HG02938 (cell line): ENCODE measurements around the gene IARS2.
"Not testable (repeated sequence)": the region's sequence is repeated elsewhere in the genome, so short reads cannot be mapped to it uniquely, and the experiment has no call there.

ENCODE experiments used
- ATAC-seq: cut with Tn5 transposase; IDR thresholded peaks from one replicate; pipeline ENCODE4 v1.9.1; 2021; ENCODE audit warnings: mild to moderate bottlenecking, moderate library complexity; ENCODE audit not compliant: unreplicated experiment

IARS2 gene

DNA sequence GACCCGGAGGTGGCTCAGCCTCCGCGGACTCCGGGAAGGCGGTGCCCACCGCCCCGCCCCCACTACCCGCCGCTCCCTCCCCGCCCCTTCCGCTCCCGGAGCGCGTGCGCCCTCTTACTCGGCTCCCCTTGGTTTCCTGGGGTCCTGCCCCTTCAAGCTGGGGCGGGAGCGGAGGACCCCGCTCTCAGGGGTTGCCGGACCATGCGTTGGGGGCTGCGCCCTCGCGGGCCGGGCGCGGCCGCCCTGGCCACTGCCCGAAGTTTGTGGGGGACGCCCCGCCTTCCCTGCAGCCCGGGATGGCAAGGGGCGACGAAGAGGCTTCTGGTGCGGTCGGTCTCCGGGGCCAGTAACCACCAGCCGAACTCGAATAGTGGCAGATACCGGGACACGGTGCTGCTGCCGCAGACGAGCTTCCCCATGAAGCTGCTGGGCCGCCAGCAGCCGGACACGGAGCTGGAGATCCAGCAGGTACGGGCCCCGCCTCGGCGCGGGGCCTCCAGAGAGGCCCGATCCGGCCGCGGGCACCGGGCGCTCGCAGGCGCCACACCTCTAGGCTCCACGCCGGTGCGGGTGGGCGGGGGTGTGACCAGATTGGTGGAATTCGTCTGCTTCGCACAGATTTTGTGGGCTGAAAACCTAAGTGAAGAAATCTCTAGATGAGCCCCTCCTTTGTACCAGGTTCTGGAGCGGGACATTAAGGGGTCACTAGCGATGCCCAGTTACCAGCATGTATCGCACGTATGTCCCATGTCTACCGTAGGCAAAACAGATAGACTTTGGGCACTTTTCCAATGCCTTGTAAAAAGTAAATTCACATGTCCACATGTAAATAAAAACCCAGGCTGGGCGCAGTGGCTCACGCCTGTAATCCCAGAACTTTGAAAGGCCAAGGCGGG is at the start of gene IARS2:
Gene IARS2, plus strand, starts transcription at position 117 of the 896 bp plus-strand sequence. Its CDS starts 85 bp downstream, at position 202.
- ATAC-seq = peak; percentile 45

DNA sequence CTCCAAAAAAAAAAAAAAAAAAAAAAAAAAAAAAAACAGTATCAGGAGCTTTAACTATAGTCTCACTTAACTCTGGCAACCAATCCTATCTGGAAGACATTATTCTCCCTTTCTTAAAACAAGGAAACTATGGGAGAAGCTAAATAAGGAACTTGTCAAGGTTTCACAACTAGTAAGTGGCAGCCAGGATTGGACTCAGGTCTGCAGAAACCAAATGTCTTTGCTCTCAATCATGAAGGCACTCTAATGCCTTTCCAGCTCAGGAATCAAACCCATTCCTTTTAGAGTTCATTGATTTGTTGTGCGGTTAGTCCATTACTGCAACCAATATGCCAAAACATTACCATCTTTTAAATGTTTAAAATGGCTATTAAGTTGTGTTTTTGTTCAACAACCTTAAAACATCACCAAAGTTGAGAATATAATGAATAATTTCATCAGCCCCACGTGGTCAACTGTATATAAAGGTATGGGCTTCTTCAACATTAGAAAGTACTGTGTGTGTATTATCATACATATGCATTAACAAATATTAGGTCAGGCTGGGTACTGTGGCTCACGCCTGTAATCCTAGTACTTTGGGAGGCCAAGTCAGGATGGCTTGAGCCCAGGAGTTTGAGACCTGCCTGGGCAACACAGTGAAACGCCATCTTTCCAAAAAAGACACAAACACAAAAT is 49.1 kb upstream of the IARS2 start:
- ATAC-seq = no peak

DNA sequence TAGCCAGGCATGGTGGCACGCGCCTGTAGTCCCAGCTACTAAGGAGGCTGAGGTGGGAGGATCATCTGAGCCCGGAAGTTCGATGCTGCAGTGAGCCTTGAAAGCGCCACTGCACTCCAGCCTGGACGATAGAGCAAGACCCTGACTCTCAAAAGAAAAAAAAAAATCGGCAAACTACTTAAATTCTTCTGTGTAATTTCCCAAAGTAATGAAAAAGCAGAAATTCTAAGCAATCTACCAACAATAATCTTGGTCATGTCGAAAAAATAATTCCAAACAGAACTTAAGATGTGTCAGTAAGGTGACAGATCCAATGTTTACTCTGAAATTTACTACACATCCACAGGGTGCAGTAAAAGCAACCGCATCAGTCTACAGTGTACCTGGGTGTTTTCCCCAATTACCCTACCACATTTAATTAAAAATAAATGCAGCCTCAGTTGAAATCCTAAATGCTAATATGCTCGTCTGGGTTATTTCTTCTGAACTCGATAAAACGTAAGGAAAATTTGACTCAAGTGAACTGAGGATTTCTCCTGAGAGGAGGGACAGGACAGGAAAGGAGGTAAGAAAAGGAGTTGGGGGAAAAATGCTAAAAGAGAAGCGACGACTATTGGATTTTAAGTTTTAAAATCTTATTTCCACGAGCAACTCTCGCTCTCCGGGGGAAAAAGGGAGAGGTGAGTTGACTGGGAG is 48.4 kb upstream of the IARS2 start:
- ATAC-seq = no peak

DNA sequence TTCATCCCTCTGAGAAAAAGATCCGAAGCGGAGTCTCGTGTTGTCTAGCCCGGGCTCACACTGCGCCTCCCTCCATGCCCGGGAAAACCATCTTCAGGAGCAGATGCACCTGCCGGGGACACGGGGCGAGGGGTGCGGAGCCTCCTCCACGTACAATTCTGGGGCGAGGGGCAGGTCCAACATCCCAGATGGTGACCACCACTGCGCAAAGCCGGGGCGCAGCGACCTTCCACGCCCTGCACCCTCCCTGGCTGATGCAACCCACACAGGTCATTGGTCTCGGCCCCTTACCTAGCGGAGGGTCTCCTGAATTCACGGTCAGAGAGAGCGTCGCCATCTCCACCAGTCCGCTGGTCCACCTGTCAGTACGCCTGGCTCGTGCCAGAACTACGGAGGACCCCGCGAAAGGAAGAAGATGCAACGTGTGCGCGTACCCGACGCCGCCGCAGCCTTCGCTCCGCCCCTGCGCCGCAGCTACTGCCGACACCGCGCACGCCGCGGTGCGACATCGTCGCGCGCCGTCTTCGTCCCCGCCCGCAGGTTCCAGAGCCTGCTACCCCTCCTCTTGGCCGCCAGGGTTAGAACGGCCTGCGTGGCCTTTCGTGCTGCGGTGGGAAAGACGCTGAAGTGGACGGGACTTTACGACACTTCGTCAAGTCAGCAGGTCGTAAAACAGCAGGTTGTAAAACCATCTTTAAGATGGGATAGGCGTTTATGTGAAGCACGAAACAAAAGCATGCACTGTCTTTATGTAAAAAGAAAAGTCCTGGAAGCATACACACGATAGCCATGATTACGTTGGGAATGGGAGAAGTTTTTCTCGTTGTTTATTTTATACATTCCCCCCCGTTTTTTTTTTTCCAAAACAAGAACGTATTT is 47.6 kb upstream of the IARS2 start, which contains the start of gene EPRS1:
Gene EPRS1, minus strand, starts transcription at position 454 of the 879 bp plus-strand sequence. Its CDS starts 117 bp downstream, at position 337.
- ATAC-seq = peak; percentile 98

DNA sequence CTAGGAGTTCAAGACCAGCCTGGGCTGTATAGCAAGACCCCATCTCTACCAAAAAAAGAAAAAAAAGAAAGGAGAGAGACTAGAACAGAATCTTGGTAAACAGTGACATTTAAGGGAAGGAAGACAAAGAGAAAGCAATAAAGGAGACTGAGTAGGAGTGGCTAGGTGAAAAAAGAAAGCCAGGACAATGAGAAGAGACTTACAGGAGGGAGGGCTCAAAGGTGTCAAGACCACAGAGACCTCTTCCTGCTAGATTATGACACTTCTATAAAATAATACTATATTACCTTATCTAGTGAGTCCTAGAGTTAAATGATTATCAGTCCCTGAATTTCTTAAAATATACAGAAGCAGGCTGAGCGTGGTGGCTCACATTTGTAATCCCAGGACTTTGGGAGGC is 37.6 kb upstream of the IARS2 start:
- ATAC-seq = no peak

DNA sequence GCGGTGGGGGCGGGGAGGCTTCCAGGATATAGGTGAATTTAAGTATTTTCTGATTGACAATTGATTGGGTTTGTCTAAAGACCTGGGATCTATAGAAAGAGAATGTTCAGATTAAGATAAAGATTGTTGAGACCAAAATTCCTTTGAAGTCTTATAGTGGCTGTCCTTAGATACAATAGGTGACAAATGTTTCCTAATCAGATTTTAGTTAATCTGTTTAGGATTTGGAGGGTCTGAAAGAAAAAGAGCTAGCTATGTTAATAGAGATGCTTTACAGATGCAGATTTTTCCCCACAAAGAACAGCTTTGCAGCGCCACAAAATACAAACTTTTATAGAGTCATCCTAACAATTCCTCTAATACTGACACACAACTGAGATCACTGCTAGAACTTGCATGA is 33.1 kb upstream of the IARS2 start:
- ATAC-seq = no peak

DNA sequence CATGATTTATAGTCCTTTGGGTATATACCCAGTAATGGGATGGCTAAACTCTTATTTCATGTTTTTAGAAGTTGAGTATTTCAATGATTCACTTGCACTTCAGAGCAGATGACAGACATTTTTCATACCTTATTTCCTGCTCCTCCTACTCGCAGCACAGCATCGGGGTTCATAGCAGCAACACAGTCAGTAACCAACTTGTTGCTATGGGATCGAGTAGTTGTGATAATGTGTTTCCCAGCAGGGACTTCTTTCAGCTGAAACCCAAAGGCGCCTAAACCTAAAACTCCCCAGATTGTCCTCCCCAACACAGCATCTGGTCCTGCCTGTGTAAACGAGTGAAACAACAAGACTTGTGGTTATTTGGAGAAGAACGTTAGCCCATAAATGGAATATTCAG is 31.3 kb upstream of the IARS2 start:
- no peak for ATAC-seq

DNA sequence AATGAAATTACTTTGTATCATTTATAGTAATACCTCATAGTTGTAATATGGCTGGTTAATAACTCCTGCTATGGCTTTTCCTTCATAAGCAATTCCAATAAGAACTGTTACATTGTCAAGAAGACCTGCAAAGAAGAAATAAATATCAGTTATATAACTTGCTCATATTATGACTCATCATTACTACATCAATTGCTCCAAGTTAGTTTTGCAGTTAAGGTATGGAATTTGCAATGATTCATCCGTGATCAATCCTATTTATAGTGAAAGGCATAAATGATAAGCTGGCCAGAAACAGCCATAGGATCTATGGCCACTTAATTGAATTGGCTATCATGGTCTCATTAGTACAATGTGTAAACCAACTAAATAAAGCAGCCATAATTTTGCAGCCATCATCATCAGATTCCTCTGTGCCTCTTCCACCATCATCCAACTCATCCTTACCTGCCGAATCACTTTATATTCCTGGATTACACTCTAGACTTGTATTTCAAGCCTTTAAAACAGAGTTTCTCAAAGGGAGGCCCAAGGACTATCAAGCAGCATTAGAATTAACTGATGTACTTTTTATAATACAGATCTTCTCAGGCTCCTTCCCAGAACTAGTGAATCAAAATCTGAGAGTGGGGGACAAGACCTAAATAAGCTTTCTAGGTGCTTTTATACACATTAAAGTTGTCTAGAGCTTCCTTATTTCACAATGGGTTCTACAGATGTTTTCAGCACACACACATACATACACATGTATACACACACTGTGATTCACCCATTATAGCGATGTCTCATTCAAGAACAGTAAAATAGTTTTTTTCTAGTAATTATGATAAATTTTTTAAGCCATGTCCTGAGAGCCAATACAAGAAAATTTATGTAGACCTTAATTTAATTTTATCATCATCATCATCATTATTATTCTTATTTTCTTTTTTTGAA is 26.4 kb upstream of the IARS2 start:
- no peak for ATAC-seq

DNA sequence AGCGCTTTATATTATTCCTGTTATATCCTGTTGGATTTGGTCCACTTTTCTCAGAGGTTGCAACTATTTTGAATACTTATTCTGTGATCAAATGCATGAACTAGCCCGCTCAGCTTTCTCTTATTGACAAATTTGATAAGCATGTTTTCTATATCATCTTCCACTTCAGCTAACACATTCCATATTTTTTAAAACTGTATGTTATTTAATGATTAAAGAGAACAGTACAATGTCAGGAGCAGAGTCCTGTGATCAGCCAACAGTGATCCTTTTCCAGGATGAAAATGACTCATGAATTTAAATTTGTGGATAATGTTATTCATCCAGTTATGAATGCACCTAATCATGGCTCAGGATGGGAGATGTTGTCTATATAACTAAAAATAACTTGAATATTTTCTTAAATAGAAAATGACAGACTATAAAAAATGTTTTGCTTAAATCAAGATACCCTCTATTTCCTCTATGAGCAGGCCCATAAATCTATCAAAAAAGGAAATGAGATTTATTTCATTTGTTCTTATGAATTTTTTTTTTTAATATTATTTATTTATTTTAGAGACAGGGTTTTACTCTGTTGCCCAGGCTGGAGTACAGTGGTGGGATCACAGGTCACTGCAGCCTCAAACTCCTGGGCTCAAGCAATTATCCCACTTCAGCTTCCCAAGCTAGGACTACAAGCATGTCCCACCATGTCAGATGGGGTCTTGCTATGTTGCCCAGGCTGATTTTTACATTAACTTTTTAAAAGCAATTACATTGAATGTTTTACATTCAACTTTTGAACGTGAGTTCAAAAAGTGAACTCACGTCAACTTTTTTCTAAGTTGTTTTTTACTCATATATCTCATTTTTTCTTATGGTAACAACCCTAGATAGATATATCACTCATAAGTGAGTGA is 16.8 kb upstream of the IARS2 start:
- ATAC-seq = no peak

DNA sequence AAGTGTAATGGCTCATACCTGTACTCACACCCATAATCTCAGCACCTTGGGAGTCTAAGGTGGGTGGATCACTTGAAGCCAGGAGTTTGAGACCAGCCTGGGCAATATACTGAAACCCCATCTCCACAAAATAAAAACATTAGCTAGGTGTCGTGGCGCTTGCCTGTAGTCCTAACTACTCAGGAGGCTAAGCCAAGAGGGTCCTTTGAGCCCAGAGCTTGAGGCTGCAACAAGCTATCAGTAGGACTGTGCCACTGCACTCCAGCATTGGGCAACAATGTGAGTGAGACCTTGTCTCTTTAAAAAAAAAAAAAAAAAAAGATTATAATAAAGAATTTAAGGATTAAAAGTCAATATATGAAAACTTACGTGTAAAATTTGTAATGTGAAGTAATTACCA is 16.0 kb upstream of the IARS2 start:
- no peak for ATAC-seq

DNA sequence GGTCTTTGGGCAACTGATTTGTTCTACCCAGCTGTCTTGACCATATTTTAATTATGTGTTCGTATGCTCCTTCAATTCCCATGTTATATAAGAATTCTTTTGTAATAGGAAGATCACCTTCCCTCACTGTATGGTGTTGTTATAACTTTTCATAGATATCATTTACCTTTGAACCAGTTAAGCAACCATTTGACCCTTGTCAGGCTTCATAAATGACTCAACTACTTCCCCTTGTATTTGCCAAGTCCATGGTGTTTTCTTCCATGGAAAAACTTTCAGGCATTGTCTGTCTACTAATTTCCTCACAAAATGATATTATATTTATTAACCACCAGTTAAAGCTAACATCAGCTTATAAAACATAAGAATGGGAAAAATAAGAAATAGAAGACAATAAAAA is 9.5 kb upstream of the IARS2 start:
- no peak for ATAC-seq

DNA sequence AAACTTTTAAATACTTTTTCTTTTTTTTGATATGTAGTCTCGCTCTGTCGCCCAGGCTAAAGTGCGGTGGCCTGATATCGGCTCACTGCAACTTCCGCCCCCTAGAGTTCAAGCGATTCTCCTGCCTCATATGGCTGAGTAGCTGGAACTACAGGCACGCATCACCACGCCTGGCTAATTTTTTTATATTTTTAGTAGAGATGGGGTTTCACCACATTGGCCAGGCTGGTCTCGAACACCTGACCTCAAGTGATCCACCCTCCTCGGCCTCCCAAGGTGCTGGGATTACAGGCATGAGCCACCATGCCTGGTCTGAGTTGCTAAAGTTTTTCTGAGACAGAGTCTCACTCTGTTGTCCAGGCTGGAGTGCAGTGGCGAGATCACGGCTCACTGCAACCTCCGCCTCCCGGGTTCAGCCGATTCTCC is 7.7 kb upstream of the IARS2 start:
- peak; percentile 49 for ATAC-seq

DNA sequence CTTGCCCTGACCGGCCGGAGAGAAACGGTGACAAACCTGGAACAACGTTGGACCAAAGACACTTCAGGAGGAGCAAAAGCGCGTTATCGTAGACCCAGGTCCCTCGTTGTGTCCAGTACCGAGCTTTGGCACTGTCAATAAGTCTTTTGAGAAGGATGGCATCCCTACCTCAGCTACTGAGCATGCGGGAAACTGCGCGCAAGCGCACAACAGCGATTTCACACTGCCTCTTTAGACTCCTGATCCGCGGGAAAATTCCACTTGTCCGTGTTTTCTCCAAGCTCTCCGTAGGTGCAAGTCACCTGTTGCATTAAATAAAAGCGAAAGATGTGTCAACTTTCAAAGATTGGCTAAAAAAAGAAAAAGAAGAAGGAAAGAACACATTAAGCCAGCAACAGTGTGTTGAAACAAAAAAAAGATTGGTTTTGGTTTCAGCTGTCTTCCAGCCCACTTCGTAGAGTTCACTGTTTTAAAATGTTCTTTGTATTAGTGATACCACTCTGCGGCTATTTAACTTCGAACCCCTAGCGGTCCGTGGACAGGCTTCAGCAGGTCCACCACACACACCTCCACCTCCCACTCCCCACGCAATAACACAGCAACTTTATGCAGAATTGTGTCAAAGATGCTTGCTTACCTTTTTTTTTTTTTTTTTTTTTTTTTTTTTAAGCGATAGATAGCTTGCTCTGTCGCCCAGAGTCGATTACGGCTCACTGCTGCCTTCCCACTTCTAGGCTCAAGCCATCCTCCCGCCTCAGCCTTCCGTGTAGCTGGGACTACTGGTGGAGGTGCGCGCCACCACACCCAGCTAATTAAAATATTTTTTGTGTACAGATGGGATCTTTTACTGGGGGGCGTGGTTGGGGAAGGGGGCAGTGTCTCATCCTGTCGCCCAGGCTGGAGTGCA is 4.0 kb upstream of the IARS2 start, which contains the start of gene BPNT1:
Gene BPNT1, minus strand, starts transcription at position 139 of the 907 bp plus-strand sequence. CDS start 9,942 bp downstream, outside the sequence.
- ATAC-seq = peak; percentile 60

DNA sequence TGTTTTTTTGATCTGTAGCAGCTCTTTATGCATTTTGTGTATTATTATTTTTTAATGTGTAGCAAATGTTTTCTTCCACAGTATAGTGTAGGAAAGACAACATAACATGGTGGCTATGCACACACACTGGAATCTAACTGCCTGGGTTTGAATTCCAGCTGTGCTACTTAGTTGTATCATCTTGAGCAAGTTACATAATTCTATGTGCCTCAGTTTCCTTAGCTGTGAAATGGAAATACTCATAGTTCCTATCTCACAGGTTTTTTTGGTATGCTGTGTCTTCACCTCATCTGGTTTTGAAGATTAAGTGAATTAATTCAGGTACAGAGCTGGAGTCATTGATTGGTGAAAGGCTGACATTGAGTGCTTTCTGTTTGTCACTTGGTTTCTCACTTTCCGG is 1.2 kb upstream of the IARS2 start:
- ATAC-seq = no peak

DNA sequence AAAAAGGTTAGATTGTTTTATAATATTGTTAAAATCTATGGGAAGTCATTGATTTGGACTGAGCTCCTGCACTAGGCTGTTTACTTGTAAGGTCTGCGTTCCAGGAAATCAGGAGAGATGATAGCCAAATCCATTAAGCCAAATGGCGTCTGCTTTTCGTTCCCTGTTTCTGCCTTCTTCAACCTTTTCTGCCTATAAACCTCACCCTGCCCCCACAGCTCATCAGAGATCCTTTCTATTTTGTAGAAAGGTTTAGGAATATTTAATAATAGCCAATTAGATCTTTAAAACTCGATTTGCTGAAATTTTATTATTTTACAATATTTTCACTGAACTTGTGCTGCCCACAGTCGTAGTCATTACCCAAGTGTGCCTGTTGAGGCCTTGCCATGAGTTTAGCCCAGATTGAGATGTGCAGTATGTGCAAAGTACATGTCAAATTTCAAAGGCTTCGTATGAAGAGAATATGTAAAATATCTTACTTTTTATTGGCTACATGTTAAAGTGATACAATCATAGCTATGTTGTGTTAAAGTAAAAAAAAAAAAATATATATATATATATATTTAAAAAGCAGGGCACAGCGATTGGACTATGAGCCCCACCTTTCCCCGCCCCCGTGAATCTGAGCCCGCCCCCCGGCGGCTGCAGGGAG is 444 bp upstream of the IARS2 start:
- peak; percentile 6 for ATAC-seq

DNA sequence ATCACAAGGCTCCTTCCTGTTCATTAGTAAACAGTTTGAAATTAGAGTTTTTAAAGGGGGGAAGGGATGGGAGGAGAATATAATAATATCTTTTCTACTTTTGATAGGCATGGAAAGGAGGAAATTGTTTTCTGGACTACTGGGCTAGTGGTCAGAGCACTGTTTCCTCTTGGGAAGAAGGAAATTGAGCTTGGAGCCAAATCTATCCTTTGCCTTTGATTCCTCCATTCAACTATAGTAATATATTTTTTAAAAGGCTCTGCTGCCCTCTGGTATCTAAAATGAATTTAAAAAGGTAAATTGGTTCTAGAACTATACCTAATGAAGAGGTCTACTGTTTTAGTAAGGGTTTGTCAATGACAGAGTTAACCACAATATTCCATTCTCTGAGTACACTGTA is 5.9 kb downstream of the IARS2 start:
- no peak for ATAC-seq

DNA sequence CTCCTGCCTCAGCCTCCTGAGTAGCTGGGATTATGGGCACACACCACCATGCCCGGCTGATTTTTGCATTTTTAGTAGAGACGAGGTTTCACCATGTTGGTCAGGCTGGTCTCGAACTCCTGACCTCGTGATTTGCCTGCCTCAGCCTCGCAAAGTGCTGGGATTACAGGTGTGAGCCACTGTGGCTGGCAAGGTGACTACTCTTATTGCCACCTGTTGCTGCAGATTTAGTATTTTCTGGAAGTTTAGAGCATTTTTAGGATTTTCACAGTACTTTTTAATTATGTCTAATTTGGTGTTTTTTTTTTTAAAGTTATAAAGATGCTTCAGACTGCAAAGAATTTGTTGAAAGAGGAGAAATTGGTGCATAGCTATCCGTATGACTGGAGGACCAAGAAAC is 16.5 kb downstream of the IARS2 start:
- ATAC-seq = not testable (repeated sequence)
